ENCODE results near the gene CYP26A1.

CYP26A1 gene

DNA sequence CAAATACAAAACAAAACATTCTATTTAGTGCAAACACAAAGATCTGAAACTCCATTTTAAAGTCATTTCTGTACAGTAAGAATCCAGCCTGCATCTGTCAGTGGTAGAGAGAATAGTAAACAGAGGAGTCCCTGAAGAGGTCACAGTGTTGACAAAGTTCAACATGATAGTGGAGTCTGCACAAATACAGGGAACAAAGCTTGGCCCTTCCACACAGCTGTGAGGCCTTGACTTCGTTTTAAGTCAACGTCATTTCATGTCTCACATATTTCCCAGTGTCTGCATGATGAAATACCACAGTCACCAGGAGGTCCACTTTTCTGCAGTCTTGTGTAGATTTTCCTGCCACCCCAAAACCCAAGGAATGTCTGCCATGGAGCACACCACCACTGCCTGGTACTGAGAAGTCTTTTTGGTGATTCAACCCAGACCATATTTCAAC is 33.0 kb downstream of the CYP26A1 start:
- no peak overlapping the region for H3K27ac ChIP-seq
- TF ChIP-seq, protein P1, sequence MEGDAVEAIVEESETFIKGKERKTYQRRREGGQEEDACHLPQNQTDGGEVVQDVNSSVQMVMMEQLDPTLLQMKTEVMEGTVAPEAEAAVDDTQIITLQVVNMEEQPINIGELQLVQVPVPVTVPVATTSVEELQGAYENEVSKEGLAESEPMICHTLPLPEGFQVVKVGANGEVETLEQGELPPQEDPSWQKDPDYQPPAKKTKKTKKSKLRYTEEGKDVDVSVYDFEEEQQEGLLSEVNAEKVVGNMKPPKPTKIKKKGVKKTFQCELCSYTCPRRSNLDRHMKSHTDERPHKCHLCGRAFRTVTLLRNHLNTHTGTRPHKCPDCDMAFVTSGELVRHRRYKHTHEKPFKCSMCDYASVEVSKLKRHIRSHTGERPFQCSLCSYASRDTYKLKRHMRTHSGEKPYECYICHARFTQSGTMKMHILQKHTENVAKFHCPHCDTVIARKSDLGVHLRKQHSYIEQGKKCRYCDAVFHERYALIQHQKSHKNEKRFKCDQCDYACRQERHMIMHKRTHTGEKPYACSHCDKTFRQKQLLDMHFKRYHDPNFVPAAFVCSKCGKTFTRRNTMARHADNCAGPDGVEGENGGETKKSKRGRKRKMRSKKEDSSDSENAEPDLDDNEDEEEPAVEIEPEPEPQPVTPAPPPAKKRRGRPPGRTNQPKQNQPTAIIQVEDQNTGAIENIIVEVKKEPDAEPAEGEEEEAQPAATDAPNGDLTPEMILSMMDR (IDR thresholded peaks at IDR 0.05): no peak
- TF ChIP-seq ZFX (IDR thresholded peaks at IDR 0.05; ENCODE audit: borderline replicate concordance): no peak

GRCh38 chr10:93110472-93111146 is 36.9 kb downstream of the CYP26A1 start:
- no peak for TF ChIP-seq ZFX (IDR thresholded peaks at IDR 0.05; ENCODE audit: borderline replicate concordance)
- TF ChIP-seq, protein P1 (IDR thresholded peaks at IDR 0.05): no peak
- no peak overlapping the region for H3K27ac ChIP-seq

DNA sequence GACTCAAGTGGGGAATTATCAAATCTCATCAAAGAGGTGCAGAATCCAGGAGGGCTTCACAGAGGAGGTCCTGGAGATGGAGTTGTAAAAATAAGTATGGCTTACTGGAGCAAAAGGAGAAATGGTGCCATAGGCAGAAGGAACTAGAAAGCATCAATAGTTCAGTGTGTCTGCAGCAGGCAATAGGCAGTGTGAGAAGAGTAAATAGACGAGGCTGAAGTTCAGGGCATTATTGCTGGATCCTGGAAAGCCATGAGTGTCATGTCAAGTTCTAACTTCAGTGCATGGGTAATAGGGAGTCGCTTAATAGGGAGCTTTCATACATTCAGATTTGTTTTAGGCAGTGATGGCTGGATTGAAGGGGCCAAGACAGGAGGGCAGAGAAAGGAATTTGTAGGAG is 39.3 kb downstream of the CYP26A1 start:
- TF ChIP-seq, protein P1 (IDR thresholded peaks at IDR 0.05): no peak
- no peak for TF ChIP-seq ZFX (IDR thresholded peaks at IDR 0.05; ENCODE audit: borderline replicate concordance)
- H3K27ac ChIP-seq: no peak overlapping the region

DNA sequence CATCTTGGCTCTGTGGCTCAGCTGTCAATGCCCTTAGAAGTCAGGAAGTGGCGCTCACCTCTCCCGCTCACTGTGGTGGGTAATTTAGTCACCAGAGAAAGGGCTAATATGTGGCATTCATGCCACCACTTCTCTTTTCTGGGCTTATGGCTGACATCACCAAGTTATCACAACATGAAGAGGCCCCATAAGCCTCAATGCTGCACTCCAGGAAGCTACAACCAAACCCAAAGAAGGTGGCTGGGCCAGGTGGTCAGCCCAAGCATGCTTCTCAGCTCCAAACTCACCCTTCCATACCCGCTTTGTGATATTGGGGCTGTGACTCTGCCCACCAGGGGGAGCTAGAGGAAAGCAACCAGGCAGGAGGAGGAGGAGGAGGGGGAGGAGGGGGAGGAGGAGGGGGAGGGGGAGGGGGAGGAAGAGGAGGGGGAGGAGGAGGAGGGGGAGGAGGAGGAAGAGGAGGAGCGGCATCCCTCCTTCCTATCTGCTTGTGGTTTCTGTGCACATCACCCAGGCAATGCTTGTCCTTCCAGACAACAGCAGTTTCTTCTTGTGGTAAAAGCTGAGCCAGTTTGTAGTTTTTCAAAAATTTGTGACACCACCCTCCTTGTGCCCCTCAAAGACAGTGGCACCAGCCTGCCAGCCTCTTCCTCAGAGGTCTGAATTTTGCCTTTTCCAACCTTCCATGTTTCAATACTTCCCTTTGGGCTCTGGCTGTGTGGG is 42.1 kb downstream of the CYP26A1 start:
- no peak overlapping the region for H3K27ac ChIP-seq
- TF ChIP-seq ZFX (IDR thresholded peaks at IDR 0.05; ENCODE audit: borderline replicate concordance): no peak
- TF ChIP-seq, protein P1 (IDR thresholded peaks at IDR 0.05): peak; percentile 48

DNA sequence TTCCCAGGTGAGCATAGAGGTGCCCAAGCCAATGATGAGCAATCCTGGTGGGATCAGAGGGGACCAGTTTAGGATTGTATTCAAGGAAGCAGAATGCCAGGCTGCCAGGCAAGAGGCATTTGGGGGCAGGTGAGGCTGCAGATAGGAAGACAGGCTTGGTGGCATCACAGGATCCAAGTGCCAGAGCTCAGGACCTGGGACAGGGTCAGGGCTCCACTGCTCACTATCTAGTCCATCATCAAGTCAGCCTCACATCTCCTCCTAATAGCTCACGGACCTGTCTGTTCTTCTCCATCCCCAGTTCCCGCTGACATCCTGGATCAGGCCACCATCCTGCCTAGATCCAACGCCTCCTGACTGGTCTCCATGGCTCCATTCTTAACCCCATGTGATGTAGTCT is 47.6 kb downstream of the CYP26A1 start:
- no peak overlapping the region for H3K27ac ChIP-seq
- TF ChIP-seq ZFX (IDR thresholded peaks at IDR 0.05; ENCODE audit: borderline replicate concordance): no peak
- TF ChIP-seq, protein P1 (IDR thresholded peaks at IDR 0.05): no peak

DNA sequence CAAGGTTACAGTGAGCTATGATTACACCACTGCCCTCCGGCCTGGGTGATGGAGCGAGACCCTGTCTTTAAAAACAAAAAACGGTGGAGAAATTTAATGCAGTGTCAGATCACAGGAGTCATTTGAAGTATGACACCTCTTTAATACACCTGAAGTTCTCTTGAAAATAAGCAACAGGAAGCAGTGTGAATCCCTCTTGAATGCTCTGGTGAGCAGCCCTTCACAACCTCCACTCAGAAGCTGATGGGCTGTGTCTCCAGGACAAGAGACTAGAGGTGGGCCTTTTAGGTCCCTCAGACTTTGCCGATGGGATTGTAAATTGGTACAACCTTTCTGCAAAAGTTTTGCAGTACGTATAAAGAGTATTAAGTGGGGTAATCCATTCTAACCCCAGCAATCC is 50.1 kb downstream of the CYP26A1 start:
- no peak for TF ChIP-seq ZFX (IDR thresholded peaks at IDR 0.05; ENCODE audit: borderline replicate concordance)
- TF ChIP-seq, protein P1 (IDR thresholded peaks at IDR 0.05): no peak
- no peak overlapping the region for H3K27ac ChIP-seq

Data from 22Rv1 (cell line).